CD14-positive monocyte (primary cell): ENCODE data around the gene ZNF592. TPM values are rescaled to one million over a fixed set of nuclear protein-coding genes. Genes with fewer than 3 reads are reported as not detected.

Source experiments
- DNase-seq, 3 donors: peaks; one replicate each; pipeline ENCODE4 v3.0.0-alpha.2; 2011 to 2022
- H2AFZ ChIP-seq: 2 replicates; pipeline ENCODE4 v1.6.0; 2012; ENCODE audit warnings: mild to moderate bottlenecking, low read depth, low read length, inconsistent platforms; ENCODE audit not compliant: insufficient read depth, poor library complexity, severe bottlenecking
- H3K27ac ChIP-seq, 2 donors: 1 replicate in 1 of 2; 2 replicates in 1 of 2; pipeline ENCODE4 v1.5.1; 2012 to 2013; ENCODE audit warnings: low read length in 2 of 2, control low read depth in 1 of 2, inconsistent platforms in 1 of 2, low read depth in 1 of 2, mild to moderate bottlenecking in 1 of 2
- H3K27me3 ChIP-seq, 2 donors: one replicate each; pipeline versions ENCODE4 v1.6.0 to v1.6.1; 2011 to 2013; ENCODE audit warnings: low read length in 2 of 2; ENCODE audit not compliant: control insufficient read depth in 2 of 2, insufficient read depth in 2 of 2
- H3K36me3 ChIP-seq, 2 donors: replicated peaks in 1 of 2; 1 replicate in 1 of 2; 2 replicates in 1 of 2; pipeline versions ENCODE4 v1.5.1 to v1.6.1; 2012 to 2013; ENCODE audit warnings: low read length in 2 of 2, control low read depth in 1 of 2, inconsistent platforms in 1 of 2, mild to moderate bottlenecking in 1 of 2; ENCODE audit not compliant: insufficient read depth in 2 of 2, control insufficient read depth in 1 of 2
- H3K4me1 ChIP-seq, 2 donors: 1 replicate in 1 of 2; 2 replicates in 1 of 2; pipeline versions ENCODE4 v1.5.1 to v1.6.1; 2012 to 2013; ENCODE audit warnings: low read length in 2 of 2, control low read depth in 1 of 2, inconsistent platforms in 1 of 2, mild to moderate bottlenecking in 1 of 2, moderate library complexity in 1 of 2; ENCODE audit not compliant: insufficient read depth in 2 of 2, control insufficient read depth in 1 of 2
- H3K4me2 ChIP-seq: replicated peaks from 2 replicates; pipeline ENCODE3; 2012; ENCODE audit warnings: low read length, moderate library complexity, mild to moderate bottlenecking; ENCODE audit not compliant: poor library complexity, severe bottlenecking; ENCODE audit errors: extremely low read depth
- H3K4me3 ChIP-seq, 3 experiments: fragments of 200-600 bp in 1 of 3; sonication (generic) in 1 of 3; replicated peaks in 1 of 3; 1 replicate in 2 of 3; 2 replicates in 1 of 3; pipeline ENCODE4 v1.5.1; 2011 to 2013; ENCODE audit warnings: low read length in 3 of 3, mild to moderate bottlenecking in 3 of 3, control low read depth in 2 of 3, low read depth in 2 of 3, inconsistent platforms in 1 of 3, moderate library complexity in 1 of 3
- H3K79me2 ChIP-seq: 2 replicates; pipeline ENCODE4 v1.6.0; 2012; ENCODE audit warnings: mild to moderate bottlenecking, control low read depth, inconsistent platforms, low read length, moderate library complexity; ENCODE audit not compliant: insufficient read depth
- H3K9ac ChIP-seq: 2 replicates; pipeline ENCODE4 v1.6.0; 2017; ENCODE audit warnings: low read length, mild to moderate bottlenecking; ENCODE audit not compliant: insufficient read depth, poor library complexity, severe bottlenecking
- H3K9me3 ChIP-seq, 2 donors: replicated peaks in 1 of 2; 1 replicate in 1 of 2; 2 replicates in 1 of 2; pipeline versions ENCODE4 v1.5.1 to v1.6.1; 2012 to 2013; ENCODE audit warnings: low read length in 2 of 2, control low read depth in 1 of 2; ENCODE audit not compliant: control insufficient read depth in 1 of 2, insufficient read depth in 1 of 2
- H4K20me1 ChIP-seq: 2 replicates; pipeline ENCODE4 v1.6.0; 2012; ENCODE audit warnings: mild to moderate bottlenecking, low read length, control low read depth, moderate library complexity; ENCODE audit not compliant: insufficient read depth
- H3K27ac Mint-ChIP-seq, 7 donors: one replicate each; pipeline ENCODE4 v1.8.0; 2020; ENCODE audit warnings: mild to moderate bottlenecking in 7 of 7, mixed read lengths in 7 of 7, moderate library complexity in 6 of 7, inconsistent platforms in 2 of 7
- H3K27me3 Mint-ChIP-seq, 3 donors: one replicate each; pipeline ENCODE4 v1.8.0; 2021 to 2022; ENCODE audit warnings: low read depth in 3 of 3, mild to moderate bottlenecking in 3 of 3, mixed read lengths in 3 of 3, moderate library complexity in 3 of 3, inconsistent platforms in 1 of 3
- H3K36me3 Mint-ChIP-seq, 2 donors: one replicate each; pipeline ENCODE4 v1.8.0; 2020; ENCODE audit warnings: mixed read lengths in 2 of 2, inconsistent platforms in 1 of 2, mild to moderate bottlenecking in 1 of 2
- H3K4me1 Mint-ChIP-seq: one replicate; pipeline ENCODE4 v1.8.0; 2020; ENCODE audit warnings: mild to moderate bottlenecking, mixed read lengths
- H3K4me3 Mint-ChIP-seq, 2 donors: one replicate each; pipeline ENCODE4 v1.8.0; 2020; ENCODE audit warnings: mild to moderate bottlenecking in 2 of 2, mixed read lengths in 2 of 2, moderate library complexity in 1 of 2
- H3K9me3 Mint-ChIP-seq, 7 donors: one replicate each; pipeline ENCODE4 v1.8.0; 2020 to 2022; ENCODE audit warnings: mixed read lengths in 7 of 7, mild to moderate bottlenecking in 6 of 7, moderate library complexity in 6 of 7, inconsistent platforms in 2 of 7
- CTCF ChIP-seq: fragments of 200-600 bp; IDR thresholded peaks from one replicate; pipeline ENCODE4 v1.8.0; 2022; ENCODE audit warnings: antibody characterized with exemption, mild to moderate bottlenecking
- WGBS: methylation state at CpG from one replicate; pipeline ENCODE4 v1.1.5; 2013; ENCODE audit warnings: missing lambda C conversion rate; ENCODE audit not compliant: insufficient coverage; 5-methylcytosine and 5-hydroxymethylcytosine counted together
- intact Hi-C, 2 donors: fragments of 100-400 bp; cut with micrococcal nuclease; formaldehyde crosslinking; loops; one replicate each; pipeline versions ENCODE4 v1.15.0 to v1.15.1; 2023
- polyA plus RNA-seq, 3 donors: library from polyadenylated mRNA; depleted of rRNA in 1 of 3; unstranded in 2 of 3; stranded (reverse) in 1 of 3; fragments of 300-500 nt in 2 of 3; fragments of >200 nt in 1 of 3; fragmentation: Illumina TruSeq in 2 of 3; gene quantifications; 1 replicate in 2 of 3; 2 replicates in 1 of 3; pipeline ENCODE4 v1.2.3, GENCODE V29; 2012 to 2021

Gene ZNF592
- polyA plus RNA-seq, 3 donors = 2.8 to 43.6 (median 5.0) TPM

- Histone ChIP-seq H2AFZ (no peak overlapping the region), H3K4me1 (peaks cover 35% of the 10 kb centered on the region in 2 donors), H3K27me3 (no peaks in the 10 kb centered on the region), H3K9me3 (no peaks in the 10 kb centered on the region), H4K20me1 (peaks cover 99% of the 10 kb centered on the region), H3K79me2 (peaks cover 99% of the 10 kb centered on the region), H3K9ac (no peak overlapping the region), H3K4me2 (no peak overlapping the region), H3K4me3 (no peak overlapping the region), H3K27ac (peak overlapping the region in 1 of 2 donors; percentile 42), H3K36me3 (peaks cover 27 to 49% of the 10 kb centered on the region in 2 donors)
- no peaks in the 10 kb centered on the region for H3K9me3 Mint-ChIP-seq
- H3K4me3 Mint-ChIP-seq = no peak overlapping the region
- peaks cover 32 to 57% of the 10 kb centered on the region in 2 donors for H3K36me3 Mint-ChIP-seq
- H3K4me1 Mint-ChIP-seq = peaks cover 36% of the 10 kb centered on the region
- peak overlapping the region in 4 of 7 donors; percentile 18 to 81 (median 38) for H3K27ac Mint-ChIP-seq
- DNase-seq = no peak
- peaks cover 0 to 2% (median 0%) of the 10 kb centered on the region in 3 donors for H3K27me3 Mint-ChIP-seq
- intact Hi-C loops = no loop called here
- no peak for TF ChIP-seq CTCF
- WGBS = 100% methylated on average over 1 of the region's 1 CpG
Measured at GRCh38 chr15:84775867-84776449, 27.6 kb downstream of the ZNF592 start.

- H3K4me3 ChIP-seq = no peak overlapping the region
- no peak overlapping the region for H3K4me3 Mint-ChIP-seq
- H3K27me3 ChIP-seq = no peaks in the 10 kb centered on the region
- H4K20me1 ChIP-seq = peaks cover 99% of the 10 kb centered on the region
- TF ChIP-seq CTCF = no peak
- 97% methylated on average over 10 of the region's 13 CpGs for WGBS
- H3K4me1 Mint-ChIP-seq = peaks cover 16% of the 10 kb centered on the region
- H3K9me3 ChIP-seq = no peaks in the 10 kb centered on the region
- no peak for DNase-seq
- peaks cover 0 to under 1% (median 0%) of the 10 kb centered on the region in 3 donors for H3K27me3 Mint-ChIP-seq
- H3K4me1 ChIP-seq = peaks cover 12 to 13% of the 10 kb centered on the region in 2 donors
- peaks cover 45 to 64% of the 10 kb centered on the region in 2 donors for H3K36me3 ChIP-seq
- no peaks in the 10 kb centered on the region for H3K9me3 Mint-ChIP-seq
- peak overlapping the region in 1 of 2 donors; percentile 41 for H3K27ac ChIP-seq
- H2AFZ ChIP-seq = no peak overlapping the region
- no peak overlapping the region for H3K9ac ChIP-seq
- peak overlapping the region in 4 of 7 donors; percentile 27 to 79 (median 46) for H3K27ac Mint-ChIP-seq
- H3K36me3 Mint-ChIP-seq = peaks cover 46 to 74% of the 10 kb centered on the region in 2 donors
- intact Hi-C loops = no loop called here
- H3K4me2 ChIP-seq = no peak overlapping the region
- peaks cover 99% of the 10 kb centered on the region for H3K79me2 ChIP-seq
Measured at GRCh38 chr15:84778194-84778593, 29.8 kb downstream of the ZNF592 start.
